ENCODE measurements around the gene FLOT1. TPM values are rescaled to one million over a fixed set of nuclear protein-coding genes. Genes with fewer than 3 reads are reported as not detected.

FLOT1 gene
- total and polyA plus RNA-seq, 2 of the 13 experiments (the other 11 are each of a cell fraction or from before 2014, with no cell fraction given): 82.3 to 130 TPM

DNA sequence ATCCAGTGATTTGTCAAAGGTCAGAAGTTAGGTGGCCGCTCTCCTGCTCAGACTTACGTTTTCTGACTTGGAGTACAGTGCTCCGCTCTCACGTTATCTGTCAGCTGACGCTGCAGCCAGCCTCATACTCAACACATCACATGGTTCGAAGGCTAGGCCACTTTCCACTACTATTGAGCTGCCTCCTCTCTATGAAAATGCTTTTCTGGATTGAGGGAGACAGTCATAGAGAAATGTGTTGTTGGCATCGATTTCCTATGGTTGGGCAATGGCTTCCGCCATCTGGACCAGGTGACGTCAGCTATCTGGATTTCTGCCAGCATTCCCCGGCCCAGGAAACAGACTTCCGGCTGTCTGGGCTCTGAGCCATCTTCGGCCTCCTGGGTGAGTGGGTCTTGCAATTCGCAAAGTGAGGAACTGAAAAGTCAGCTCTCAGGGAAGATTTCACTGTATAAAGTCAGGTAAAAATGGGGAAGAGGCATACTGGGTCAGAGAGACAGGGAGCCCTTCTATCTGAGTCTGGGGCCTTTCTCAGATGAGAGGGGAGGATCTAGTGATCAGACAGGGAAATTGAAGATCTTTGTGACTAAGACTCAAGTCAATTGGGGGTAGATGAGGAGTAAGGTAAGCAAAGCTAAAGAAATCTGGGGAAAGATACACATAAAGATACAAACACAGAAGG, 39.4 kb upstream of the FLOT1 start (continued):
- 0 out of 2 replicates have a peak, but pooled peaks have one; percentile 38 for TF ChIP-seq ZNF615 (CRISPR knock-in tag; IDR thresholded peaks at IDR 0.05; ENCODE audit: borderline replicate concordance)
- TF ChIP-seq PHF5A (CRISPR knock-in tag; IDR thresholded peaks at IDR 0.05; ENCODE audit: low read depth, unreplicated experiment): peak; percentile 82
- no peak for TF ChIP-seq JDP2 (CRISPR knock-in tag; IDR thresholded peaks at IDR 0.05; ENCODE audit: borderline replicate concordance)
- TF ChIP-seq MLLT10 (CRISPR knock-in tag; IDR thresholded peaks at IDR 0.05): no peak
- TF ChIP-seq NKX3-1 (CRISPR knock-in tag; IDR thresholded peaks at IDR 0.05): no peak
- TF ChIP-seq CEBPB (IDR thresholded peaks at IDR 0.05; ENCODE audit: borderline replicate concordance, low read depth, low read length): peak; percentile 100
- TF ChIP-seq FLYWCH1 (CRISPR knock-in tag; IDR thresholded peaks at IDR 0.05): no peak
- TF ChIP-seq, protein P1, sequence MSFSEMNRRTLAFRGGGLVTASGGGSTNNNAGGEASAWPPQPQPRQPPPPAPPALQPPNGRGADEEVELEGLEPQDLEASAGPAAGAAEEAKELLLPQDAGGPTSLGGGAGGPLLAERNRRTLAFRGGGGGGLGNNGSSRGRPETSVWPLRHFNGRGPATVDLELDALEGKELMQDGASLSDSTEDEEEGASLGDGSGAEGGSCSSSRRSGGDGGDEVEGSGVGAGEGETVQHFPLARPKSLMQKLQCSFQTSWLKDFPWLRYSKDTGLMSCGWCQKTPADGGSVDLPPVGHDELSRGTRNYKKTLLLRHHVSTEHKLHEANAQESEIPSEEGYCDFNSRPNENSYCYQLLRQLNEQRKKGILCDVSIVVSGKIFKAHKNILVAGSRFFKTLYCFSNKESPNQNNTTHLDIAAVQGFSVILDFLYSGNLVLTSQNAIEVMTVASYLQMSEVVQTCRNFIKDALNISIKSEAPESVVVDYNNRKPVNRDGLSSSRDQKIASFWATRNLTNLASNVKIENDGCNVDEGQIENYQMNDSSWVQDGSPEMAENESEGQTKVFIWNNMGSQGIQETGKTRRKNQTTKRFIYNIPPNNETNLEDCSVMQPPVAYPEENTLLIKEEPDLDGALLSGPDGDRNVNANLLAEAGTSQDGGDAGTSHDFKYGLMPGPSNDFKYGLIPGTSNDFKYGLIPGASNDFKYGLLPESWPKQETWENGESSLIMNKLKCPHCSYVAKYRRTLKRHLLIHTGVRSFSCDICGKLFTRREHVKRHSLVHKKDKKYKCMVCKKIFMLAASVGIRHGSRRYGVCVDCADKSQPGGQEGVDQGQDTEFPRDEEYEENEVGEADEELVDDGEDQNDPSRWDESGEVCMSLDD (CRISPR knock-in tag; IDR thresholded peaks at IDR 0.05; ENCODE audit: borderline replicate concordance): no peak
- TF ChIP-seq ZNF577 (CRISPR knock-in tag; IDR thresholded peaks at IDR 0.05; ENCODE audit: borderline replicate concordance, low read depth): no peak
- TF ChIP-seq RAD51 (IDR thresholded peaks at IDR 0.05; ENCODE audit: borderline replicate concordance): peak; percentile 68
- TF ChIP-seq, protein P2, sequence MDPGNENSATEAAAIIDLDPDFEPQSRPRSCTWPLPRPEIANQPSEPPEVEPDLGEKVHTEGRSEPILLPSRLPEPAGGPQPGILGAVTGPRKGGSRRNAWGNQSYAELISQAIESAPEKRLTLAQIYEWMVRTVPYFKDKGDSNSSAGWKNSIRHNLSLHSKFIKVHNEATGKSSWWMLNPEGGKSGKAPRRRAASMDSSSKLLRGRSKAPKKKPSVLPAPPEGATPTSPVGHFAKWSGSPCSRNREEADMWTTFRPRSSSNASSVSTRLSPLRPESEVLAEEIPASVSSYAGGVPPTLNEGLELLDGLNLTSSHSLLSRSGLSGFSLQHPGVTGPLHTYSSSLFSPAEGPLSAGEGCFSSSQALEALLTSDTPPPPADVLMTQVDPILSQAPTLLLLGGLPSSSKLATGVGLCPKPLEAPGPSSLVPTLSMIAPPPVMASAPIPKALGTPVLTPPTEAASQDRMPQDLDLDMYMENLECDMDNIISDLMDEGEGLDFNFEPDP (CRISPR knock-in tag; conservative IDR thresholded peaks at IDR 0.05): no peak
- TF ChIP-seq SRF (IDR thresholded peaks at IDR 0.05; ENCODE audit: low read depth, low read length): no peak
- TF ChIP-seq KDM4B (CRISPR knock-in tag; IDR thresholded peaks at IDR 0.05): peak; percentile 99
- TF ChIP-seq RELA (CRISPR knock-in tag; IDR thresholded peaks at IDR 0.05): peak; percentile 58; the same call in 1 of the 2 replicates
- TF ChIP-seq, protein P3, sequence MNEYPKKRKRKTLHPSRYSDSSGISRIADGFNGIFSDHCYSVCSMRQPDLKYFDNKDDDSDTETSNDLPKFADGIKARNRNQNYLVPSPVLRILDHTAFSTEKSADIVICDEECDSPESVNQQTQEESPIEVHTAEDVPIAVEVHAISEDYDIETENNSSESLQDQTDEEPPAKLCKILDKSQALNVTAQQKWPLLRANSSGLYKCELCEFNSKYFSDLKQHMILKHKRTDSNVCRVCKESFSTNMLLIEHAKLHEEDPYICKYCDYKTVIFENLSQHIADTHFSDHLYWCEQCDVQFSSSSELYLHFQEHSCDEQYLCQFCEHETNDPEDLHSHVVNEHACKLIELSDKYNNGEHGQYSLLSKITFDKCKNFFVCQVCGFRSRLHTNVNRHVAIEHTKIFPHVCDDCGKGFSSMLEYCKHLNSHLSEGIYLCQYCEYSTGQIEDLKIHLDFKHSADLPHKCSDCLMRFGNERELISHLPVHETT (CRISPR knock-in tag; conservative IDR thresholded peaks at IDR 0.05): peak; percentile 68; the same call in 1 of the 2 replicates
- TF ChIP-seq MEIS1 (CRISPR knock-in tag; IDR thresholded peaks at IDR 0.05; ENCODE audit: borderline replicate concordance): peak; percentile 96
- TF ChIP-seq NPAS2 (CRISPR knock-in tag; IDR thresholded peaks at IDR 0.05; ENCODE audit: borderline replicate concordance): no peak
- TF ChIP-seq ZNF567 (CRISPR knock-in tag; IDR thresholded peaks at IDR 0.05; ENCODE audit: borderline replicate concordance): no peak
- peak; percentile 99 for TF ChIP-seq ATF7 (IDR thresholded peaks at IDR 0.05)
- TF ChIP-seq ATF7 (CRISPR knock-in tag; IDR thresholded peaks at IDR 0.05): peak; percentile 100
- peak; percentile 97 for TF ChIP-seq TBX2 (CRISPR knock-in tag; IDR thresholded peaks at IDR 0.05; ENCODE audit: borderline replicate concordance)
- TF ChIP-seq ZNF644 (CRISPR knock-in tag; IDR thresholded peaks at IDR 0.05; ENCODE audit: low read depth): peak; percentile 79
- TF ChIP-seq TCF7 (IDR thresholded peaks at IDR 0.05; ENCODE audit: low read depth): no peak; the same call in 1 of the 2 replicates
- TF ChIP-seq CEBPG (CRISPR knock-in tag; IDR thresholded peaks at IDR 0.05): peak; percentile 99
- TF ChIP-seq HNRNPL (IDR thresholded peaks at IDR 0.05; ENCODE audit: low read depth, low read length): no peak
- no peak; the same call in 1 of the 2 replicates for TF ChIP-seq TOPORS (CRISPR knock-in tag; IDR thresholded peaks at IDR 0.05)
- no peak for TF ChIP-seq ZNF616 (CRISPR knock-in tag; IDR thresholded peaks at IDR 0.05; ENCODE audit: low read depth)
